HG03135 (cell line): ENCODE measurements around the gene OSBPL1A.
A peak's percentile ranks its signal among the peaks of the same experiment; 100 is the strongest.

ENCODE experiments used
- ATAC-seq: cut with Tn5 transposase; IDR thresholded peaks from one replicate; pipeline ENCODE4 v1.9.1; 2021; ENCODE audit warnings: mild to moderate bottlenecking, moderate library complexity; ENCODE audit not compliant: unreplicated experiment

OSBPL1A gene

GRCh38 chr18:24397694-24398368, at the start of gene OSBPL1A:
OSBPL1A (minus strand) TSS chr18:24397824; CDS start chr18:24377533, 20,291 bp downstream.
- no peak for ATAC-seq

- ATAC-seq: no peak
Observed at GRCh38 chr18:24446953-24447538, 49.4 kb upstream of the OSBPL1A start.

GRCh38 chr18:24446453-24446852, 48.8 kb upstream of the OSBPL1A start:
- peak; percentile 62 for ATAC-seq

GRCh38 chr18:24443870-24444269, 46.2 kb upstream of the OSBPL1A start:
- ATAC-seq: no peak

GRCh38 chr18:24436939-24437338, 39.3 kb upstream of the OSBPL1A start:
- ATAC-seq: no peak

- no peak for ATAC-seq
Observed at GRCh38 chr18:24432618-24433017, 35.0 kb upstream of the OSBPL1A start.

GRCh38 chr18:24429188-24429587, 31.6 kb upstream of the OSBPL1A start:
- ATAC-seq: no peak

- ATAC-seq: no peak
Observed at GRCh38 chr18:24428709-24429108, 31.1 kb upstream of the OSBPL1A start.

GRCh38 chr18:24427484-24427883, 29.9 kb upstream of the OSBPL1A start:
- no peak for ATAC-seq

- ATAC-seq: peak; percentile 85
Observed at GRCh38 chr18:24426398-24427294, 29.0 kb upstream of the OSBPL1A start, which contains the start of gene IMPACT. IMPACT (plus strand) TSS chr18:24426670; CDS start chr18:24426757, 87 bp downstream.

- ATAC-seq: no peak
Observed at GRCh38 chr18:24426073-24426397, 28.4 kb upstream of the OSBPL1A start.

- no peak for ATAC-seq
Observed at GRCh38 chr18:24421831-24422230, 24.2 kb upstream of the OSBPL1A start.

- ATAC-seq: no peak
Observed at GRCh38 chr18:24420551-24420950, 22.9 kb upstream of the OSBPL1A start.

GRCh38 chr18:24417480-24417879, 19.9 kb upstream of the OSBPL1A start:
- ATAC-seq: no peak

- ATAC-seq: no peak
Observed at GRCh38 chr18:24414349-24415003, 16.9 kb upstream of the OSBPL1A start.

GRCh38 chr18:24413148-24413547, 15.5 kb upstream of the OSBPL1A start:
- no peak for ATAC-seq

- ATAC-seq: no peak
Observed at GRCh38 chr18:24408496-24408895, 10.9 kb upstream of the OSBPL1A start.

- ATAC-seq: no peak
Observed at GRCh38 chr18:24404591-24404990, 7.0 kb upstream of the OSBPL1A start.

GRCh38 chr18:24403076-24403475, 5.5 kb upstream of the OSBPL1A start:
- no peak for ATAC-seq

GRCh38 chr18:24402209-24402785, 4.7 kb upstream of the OSBPL1A start:
- no peak for ATAC-seq

GRCh38 chr18:24400587-24400986, 3.0 kb upstream of the OSBPL1A start:
- ATAC-seq: no peak
